ENCODE measurements around the gene STAT3. TPM values are rescaled to one million over a fixed set of nuclear protein-coding genes. Genes with fewer than 3 reads are reported as not detected.
A peak's percentile ranks its signal among the peaks of the same experiment; 100 is the strongest.

The STAT3 gene
- total and polyA plus RNA-seq, 8 donors, result 31.3 to 207 (median 104) TPM

DNA sequence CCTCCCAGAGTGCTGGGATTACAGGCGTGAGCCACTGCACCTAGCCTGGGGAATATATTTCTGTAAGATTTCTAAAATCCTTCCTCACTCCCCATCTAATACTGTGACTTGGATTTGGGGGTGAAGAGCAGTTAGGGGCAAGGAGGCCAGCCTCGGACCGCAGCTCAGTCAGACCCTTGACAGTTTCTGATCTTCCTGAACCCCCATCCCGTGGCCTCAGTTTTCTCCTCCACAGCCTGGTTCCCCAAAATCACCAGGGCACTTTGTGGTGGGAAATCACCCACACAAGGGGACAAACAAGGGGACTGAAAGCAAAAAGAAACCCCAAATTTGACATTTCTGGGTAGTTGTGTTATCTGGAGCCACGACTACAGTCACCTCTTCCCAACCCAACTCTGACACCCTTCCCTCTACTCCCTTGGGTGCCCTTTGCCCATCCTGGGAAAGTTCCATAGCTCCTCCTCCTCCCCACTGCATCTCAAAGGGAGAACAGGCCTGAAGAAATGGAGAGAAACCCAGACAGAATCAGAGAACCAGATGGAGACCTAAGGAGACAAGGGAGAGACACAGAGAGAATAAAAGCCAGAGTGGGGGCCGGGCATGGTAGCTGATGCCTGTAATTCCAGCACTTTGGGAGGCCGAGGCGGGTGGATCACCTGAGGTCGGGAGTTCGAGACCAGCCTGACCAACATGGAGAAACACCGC lies 102.7 kb downstream of the STAT3 start:
- Histone ChIP-seq H3K27me3 (no peaks in the 10 kb centered on the region), H3K36me3 (no peaks in the 10 kb centered on the region), H3K27ac (peak overlapping the region in 1 of 5 donors; percentile 17), H3K4me3 (no peak overlapping the region), H3K4me1 (peaks cover 20 to 47% (median 39%) of the 10 kb centered on the region in 4 donors), H3K9me3 (no peaks in the 10 kb centered on the region)
- DNase-seq, result peak in 1 of 2 donors; percentile 13
- intact Hi-C loops (cut with DNase I; ENCODE audit: low total_unique reads), result no loop called here
- WGBS, 5 donors, result 90 to 95% (median 92%) methylated on average over 11 of the region's 11 CpGs
- TF ChIP-seq POLR2AphosphoS5 (IDR thresholded peaks at IDR 0.05) (no peak), CTCF (IDR thresholded peaks at IDR 0.05) (no peak), POLR2A (IDR thresholded peaks at IDR 0.05) (no peak), EP300 (IDR thresholded peaks at IDR 0.05) (no peak)

DNA sequence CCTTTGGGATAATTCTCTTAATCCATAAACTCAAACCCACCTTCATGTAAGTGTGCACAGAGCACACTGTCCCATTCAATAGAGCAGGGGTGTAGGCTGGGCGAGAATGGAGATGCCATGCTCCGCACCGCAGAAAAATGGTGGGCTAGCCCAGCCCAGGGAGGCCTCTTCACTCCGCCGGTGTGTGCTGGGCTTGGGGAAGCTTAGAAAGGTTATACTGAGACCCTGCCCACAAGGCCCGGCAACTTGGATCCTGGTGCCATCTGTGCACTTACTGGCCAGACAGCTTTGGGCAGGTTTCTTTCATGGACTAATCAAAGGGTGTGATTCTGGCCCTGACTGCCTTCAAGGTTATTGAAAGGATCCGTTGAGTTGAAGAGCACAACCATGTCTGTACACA lies 103.7 kb downstream of the STAT3 start:
- peak in 1 of 2 donors; percentile 20 for DNase-seq
- Histone ChIP-seq H3K27me3 (no peaks in the 10 kb centered on the region), H3K27ac (no peak overlapping the region), H3K4me3 (no peak overlapping the region), H3K36me3 (no peaks in the 10 kb centered on the region), H3K9me3 (no peaks in the 10 kb centered on the region), H3K4me1 (peaks cover 20 to 38% (median 35%) of the 10 kb centered on the region in 4 donors)
- TF ChIP-seq POLR2AphosphoS5 (IDR thresholded peaks at IDR 0.05) (no peak), CTCF (IDR thresholded peaks at IDR 0.05) (no peak), POLR2A (IDR thresholded peaks at IDR 0.05) (no peak), EP300 (IDR thresholded peaks at IDR 0.05) (no peak)
- intact Hi-C loops (cut with DNase I; ENCODE audit: low total_unique reads), result no loop called here
- WGBS, 5 donors, result 90 to 94% (median 91%) methylated on average over 7 of the region's 7 CpGs

- Histone ChIP-seq H3K27ac (no peak overlapping the region), H3K9me3 (no peaks in the 10 kb centered on the region), H3K4me1 (peaks cover 20 to 32% (median 29%) of the 10 kb centered on the region in 4 donors), H3K4me3 (no peak overlapping the region), H3K27me3 (no peaks in the 10 kb centered on the region), H3K36me3 (no peaks in the 10 kb centered on the region)
- WGBS, 5 donors, result 84 to 95% (median 91%) methylated on average over 5 of the region's 5 CpGs
- TF ChIP-seq POLR2AphosphoS5 (IDR thresholded peaks at IDR 0.05), result no peak
- TF ChIP-seq EP300 (IDR thresholded peaks at IDR 0.05), result no peak
- no peak for TF ChIP-seq POLR2A (IDR thresholded peaks at IDR 0.05)
- TF ChIP-seq CTCF (IDR thresholded peaks at IDR 0.05), result no peak
- no peak for DNase-seq
- intact Hi-C loops (cut with DNase I; ENCODE audit: low total_unique reads), result no loop called here
Measured at GRCh38 chr17:42284024-42284369, 104.2 kb downstream of the STAT3 start.

DNA sequence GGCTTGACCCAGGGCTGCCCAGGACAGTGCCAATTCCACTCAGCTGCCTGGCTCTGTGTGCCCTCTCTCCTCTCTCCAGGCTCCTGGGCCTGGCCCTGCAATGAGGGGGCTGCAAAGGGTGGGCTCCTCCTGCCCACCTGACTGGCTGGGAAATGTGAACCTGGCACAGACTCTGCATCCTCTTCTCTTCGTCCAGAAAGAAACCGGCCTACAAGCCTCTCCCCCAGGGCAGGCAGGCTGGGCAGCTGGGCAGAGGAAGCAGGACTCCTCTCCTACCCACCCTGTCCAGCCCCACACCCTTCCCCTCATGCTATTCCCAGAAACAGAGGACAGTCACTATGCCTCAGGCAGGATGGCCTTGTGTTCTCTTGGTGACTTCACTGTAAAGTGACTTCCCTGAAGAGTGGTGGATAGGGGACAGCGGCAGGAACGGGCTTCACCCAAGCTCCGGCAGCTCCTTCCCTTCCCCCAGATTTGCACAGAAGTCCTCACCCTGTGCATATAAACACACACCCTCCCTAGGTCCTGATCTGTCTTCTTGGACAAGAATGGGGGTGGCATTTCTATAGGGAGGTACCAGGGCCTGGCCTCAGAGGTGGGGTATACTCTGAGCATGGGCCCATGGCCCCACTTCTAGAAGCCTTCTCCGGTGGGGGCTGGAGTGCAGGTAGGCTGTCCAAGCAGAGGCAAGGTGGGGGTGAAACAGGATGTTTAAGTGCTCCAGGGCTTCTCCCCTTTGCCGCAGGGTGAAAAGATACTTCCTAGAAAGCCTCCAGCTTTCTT lies 104.8 kb downstream of the STAT3 start:
- Histone ChIP-seq H3K4me1 (peaks cover 20 to 26% (median 24%) of the 10 kb centered on the region in 4 donors), H3K36me3 (no peaks in the 10 kb centered on the region), H3K27ac (no peak overlapping the region), H3K27me3 (no peaks in the 10 kb centered on the region), H3K9me3 (no peaks in the 10 kb centered on the region), H3K4me3 (no peak overlapping the region)
- no peak for TF ChIP-seq POLR2AphosphoS5 (IDR thresholded peaks at IDR 0.05)
- TF ChIP-seq EP300 (IDR thresholded peaks at IDR 0.05), result no peak
- no peak for TF ChIP-seq POLR2A (IDR thresholded peaks at IDR 0.05)
- TF ChIP-seq CTCF (IDR thresholded peaks at IDR 0.05), result no peak
- intact Hi-C loops (cut with DNase I; ENCODE audit: low total_unique reads), result no loop called here
- 82 to 93% (median 90%) methylated on average over 7 of the region's 7 CpGs for WGBS, 5 donors
- DNase-seq, result peak in 1 of 2 donors; percentile 22

Data from stomach (tissue), 9 donors.